Panc1 (cell line): ENCODE results near the gene NPM1.

Experiments
- POLR2AphosphoS5 ChIP-seq: IDR thresholded peaks from 2 replicates; pipeline ENCODE4 v1.6.1; 2012; ENCODE audit warnings: mild to moderate bottlenecking, low read depth, low read length, moderate library complexity
- SIN3A ChIP-seq: IDR thresholded peaks from 2 replicates; pipeline ENCODE4 v1.6.1; 2012; ENCODE audit warnings: low read depth, mild to moderate bottlenecking, low read length, moderate library complexity, borderline replicate concordance; ENCODE audit not compliant: insufficient read depth
- TCF7L2 ChIP-seq: IDR thresholded peaks from 2 replicates; pipeline ENCODE4 v1.6.1; 2011; ENCODE audit warnings: mild to moderate bottlenecking, low read depth, low read length, inconsistent platforms
- TF ChIP-seq, protein P1 (sequence below): fragments of 450-650 bp; IDR thresholded peaks from 2 replicates; pipeline ENCODE4 v1.5.1; 2017; ENCODE audit warnings: mild to moderate bottlenecking
- TF ChIP-seq, protein P2 (sequence below), 2 experiments: IDR thresholded peaks; 2 replicates each; pipeline ENCODE4 v1.6.1; 2011 to 2012; ENCODE audit warnings: low read depth in 2 of 2, control low read depth in 1 of 2, low read length in 1 of 2, mild to moderate bottlenecking in 1 of 2, moderate library complexity in 1 of 2; ENCODE audit not compliant: insufficient read depth in 1 of 2

DNA sequence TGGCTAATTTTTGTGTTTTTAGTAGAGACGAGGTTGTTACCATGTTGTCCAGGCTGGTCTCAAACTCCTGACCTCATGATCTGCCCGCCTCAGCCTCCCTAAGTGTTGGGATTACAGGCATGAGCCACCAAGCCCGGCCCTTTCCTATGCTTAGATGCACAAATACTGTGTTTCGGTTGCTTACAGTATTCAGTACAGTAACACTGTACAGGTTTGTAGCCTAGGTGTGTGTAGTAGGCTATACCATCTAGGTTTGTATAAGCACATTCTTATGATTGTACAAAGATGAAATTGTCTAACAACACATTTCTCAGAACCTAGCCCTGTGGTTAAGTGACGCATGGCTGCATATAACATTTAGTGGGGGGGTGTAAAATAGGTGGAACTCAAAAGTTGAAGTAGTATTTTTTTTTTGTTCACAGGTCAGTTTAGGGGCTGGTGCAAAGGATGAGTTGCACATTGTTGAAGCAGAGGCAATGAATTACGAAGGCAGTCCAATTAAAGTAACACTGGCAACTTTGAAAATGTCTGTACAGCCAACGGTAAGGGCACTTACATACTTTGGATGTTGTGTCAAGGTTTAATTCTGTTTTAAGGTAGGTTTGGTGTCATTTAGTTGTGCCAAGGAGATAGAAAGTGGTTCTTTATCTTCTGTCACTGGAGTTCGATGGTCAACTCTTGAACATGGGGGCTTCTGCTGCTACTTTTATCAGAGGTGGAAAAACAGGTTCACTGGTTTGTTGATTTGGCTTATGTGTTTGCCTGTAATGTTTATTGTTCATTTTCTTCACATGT, 3.4 kb downstream of the NPM1 start:
- TF ChIP-seq POLR2AphosphoS5 (no peak), SIN3A (no peak), TCF7L2 (no peak)
- TF ChIP-seq, protein P1, sequence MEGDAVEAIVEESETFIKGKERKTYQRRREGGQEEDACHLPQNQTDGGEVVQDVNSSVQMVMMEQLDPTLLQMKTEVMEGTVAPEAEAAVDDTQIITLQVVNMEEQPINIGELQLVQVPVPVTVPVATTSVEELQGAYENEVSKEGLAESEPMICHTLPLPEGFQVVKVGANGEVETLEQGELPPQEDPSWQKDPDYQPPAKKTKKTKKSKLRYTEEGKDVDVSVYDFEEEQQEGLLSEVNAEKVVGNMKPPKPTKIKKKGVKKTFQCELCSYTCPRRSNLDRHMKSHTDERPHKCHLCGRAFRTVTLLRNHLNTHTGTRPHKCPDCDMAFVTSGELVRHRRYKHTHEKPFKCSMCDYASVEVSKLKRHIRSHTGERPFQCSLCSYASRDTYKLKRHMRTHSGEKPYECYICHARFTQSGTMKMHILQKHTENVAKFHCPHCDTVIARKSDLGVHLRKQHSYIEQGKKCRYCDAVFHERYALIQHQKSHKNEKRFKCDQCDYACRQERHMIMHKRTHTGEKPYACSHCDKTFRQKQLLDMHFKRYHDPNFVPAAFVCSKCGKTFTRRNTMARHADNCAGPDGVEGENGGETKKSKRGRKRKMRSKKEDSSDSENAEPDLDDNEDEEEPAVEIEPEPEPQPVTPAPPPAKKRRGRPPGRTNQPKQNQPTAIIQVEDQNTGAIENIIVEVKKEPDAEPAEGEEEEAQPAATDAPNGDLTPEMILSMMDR: no peak
- TF ChIP-seq, protein P2, sequence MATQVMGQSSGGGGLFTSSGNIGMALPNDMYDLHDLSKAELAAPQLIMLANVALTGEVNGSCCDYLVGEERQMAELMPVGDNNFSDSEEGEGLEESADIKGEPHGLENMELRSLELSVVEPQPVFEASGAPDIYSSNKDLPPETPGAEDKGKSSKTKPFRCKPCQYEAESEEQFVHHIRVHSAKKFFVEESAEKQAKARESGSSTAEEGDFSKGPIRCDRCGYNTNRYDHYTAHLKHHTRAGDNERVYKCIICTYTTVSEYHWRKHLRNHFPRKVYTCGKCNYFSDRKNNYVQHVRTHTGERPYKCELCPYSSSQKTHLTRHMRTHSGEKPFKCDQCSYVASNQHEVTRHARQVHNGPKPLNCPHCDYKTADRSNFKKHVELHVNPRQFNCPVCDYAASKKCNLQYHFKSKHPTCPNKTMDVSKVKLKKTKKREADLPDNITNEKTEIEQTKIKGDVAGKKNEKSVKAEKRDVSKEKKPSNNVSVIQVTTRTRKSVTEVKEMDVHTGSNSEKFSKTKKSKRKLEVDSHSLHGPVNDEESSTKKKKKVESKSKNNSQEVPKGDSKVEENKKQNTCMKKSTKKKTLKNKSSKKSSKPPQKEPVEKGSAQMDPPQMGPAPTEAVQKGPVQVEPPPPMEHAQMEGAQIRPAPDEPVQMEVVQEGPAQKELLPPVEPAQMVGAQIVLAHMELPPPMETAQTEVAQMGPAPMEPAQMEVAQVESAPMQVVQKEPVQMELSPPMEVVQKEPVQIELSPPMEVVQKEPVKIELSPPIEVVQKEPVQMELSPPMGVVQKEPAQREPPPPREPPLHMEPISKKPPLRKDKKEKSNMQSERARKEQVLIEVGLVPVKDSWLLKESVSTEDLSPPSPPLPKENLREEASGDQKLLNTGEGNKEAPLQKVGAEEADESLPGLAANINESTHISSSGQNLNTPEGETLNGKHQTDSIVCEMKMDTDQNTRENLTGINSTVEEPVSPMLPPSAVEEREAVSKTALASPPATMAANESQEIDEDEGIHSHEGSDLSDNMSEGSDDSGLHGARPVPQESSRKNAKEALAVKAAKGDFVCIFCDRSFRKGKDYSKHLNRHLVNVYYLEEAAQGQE (IDR thresholded peaks at IDR 0.05; ENCODE audit: insufficient read depth in 1 of 2, low read depth in 2 of 2, low read length in 1 of 2): no peak
